Omental fat pad (tissue), 4 donors: ENCODE measurements around the gene RBM26. TPM values are rescaled to one million over a fixed set of nuclear protein-coding genes. Genes with fewer than 3 reads are reported as not detected.

ENCODE experiments used
- ATAC-seq: fragments of 150-250 bp; one replicate; pipeline ENCODE4 v1.9.1; 2016; ENCODE audit warnings: mild to moderate bottlenecking, moderate library complexity; ENCODE audit not compliant: low FRiP score
- DNase-seq: peaks from one replicate; pipeline ENCODE4 v3.0.0-alpha.2; 2019; ENCODE audit warnings: low spot score
- small RNA-seq: library from RNA; depleted of rRNA; stranded (forward); fragments of <200 nt; gene quantifications from one replicate; pipeline ENCODE3, GENCODE V24; 2016
- total RNA-seq, 4 donors: library from RNA; depleted of rRNA; stranded (reverse); fragments of >200 nt; gene quantifications; one replicate each; pipeline ENCODE4 v1.1.0, GENCODE V29; 2016
- TF ChIP-seq, protein P1 (sequence below), 3 donors: fragments of 450-650 bp; IDR thresholded peaks; one replicate each; pipeline ENCODE4 v1.5.1; 2016 to 2017; ENCODE audit warnings: antibody characterized with exemption in 3 of 3, mild to moderate bottlenecking in 3 of 3, moderate library complexity in 2 of 3

Gene RBM26
- total RNA-seq, 4 donors from 2014 or later, result 23.6 to 49.5 (median 34.1) TPM

GRCh38 chr13:79273045-79273444, 133.0 kb downstream of the RBM26 start:
- TF ChIP-seq, protein P1, sequence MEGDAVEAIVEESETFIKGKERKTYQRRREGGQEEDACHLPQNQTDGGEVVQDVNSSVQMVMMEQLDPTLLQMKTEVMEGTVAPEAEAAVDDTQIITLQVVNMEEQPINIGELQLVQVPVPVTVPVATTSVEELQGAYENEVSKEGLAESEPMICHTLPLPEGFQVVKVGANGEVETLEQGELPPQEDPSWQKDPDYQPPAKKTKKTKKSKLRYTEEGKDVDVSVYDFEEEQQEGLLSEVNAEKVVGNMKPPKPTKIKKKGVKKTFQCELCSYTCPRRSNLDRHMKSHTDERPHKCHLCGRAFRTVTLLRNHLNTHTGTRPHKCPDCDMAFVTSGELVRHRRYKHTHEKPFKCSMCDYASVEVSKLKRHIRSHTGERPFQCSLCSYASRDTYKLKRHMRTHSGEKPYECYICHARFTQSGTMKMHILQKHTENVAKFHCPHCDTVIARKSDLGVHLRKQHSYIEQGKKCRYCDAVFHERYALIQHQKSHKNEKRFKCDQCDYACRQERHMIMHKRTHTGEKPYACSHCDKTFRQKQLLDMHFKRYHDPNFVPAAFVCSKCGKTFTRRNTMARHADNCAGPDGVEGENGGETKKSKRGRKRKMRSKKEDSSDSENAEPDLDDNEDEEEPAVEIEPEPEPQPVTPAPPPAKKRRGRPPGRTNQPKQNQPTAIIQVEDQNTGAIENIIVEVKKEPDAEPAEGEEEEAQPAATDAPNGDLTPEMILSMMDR (IDR thresholded peaks at IDR 0.05), result no peak
- ATAC-seq (no peak), DNase-seq (no peak)

DNA sequence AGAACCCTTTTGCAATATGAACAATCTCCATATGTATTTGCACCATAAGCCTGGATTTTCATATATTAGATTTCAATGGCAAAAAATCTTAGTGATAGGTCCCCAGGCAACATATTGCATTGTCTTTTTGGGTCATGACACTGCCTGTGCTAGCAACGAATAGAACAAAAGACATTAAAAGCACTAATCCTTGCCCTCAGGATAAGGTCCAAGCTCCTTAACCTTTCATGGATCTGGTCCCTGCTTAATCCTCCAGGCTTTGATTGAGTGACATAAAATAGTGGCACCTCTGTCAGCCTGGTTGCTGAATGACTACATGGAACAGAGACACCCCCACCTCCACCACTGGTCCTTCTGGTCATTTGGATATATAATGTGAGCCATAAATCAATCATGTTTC, 134.4 kb downstream of the RBM26 start:
- ATAC-seq, result no peak
- TF ChIP-seq, protein P1 (IDR thresholded peaks at IDR 0.05), result no peak
- no peak for DNase-seq

GRCh38 chr13:79270859-79271258, 135.2 kb downstream of the RBM26 start:
- ATAC-seq (no peak), DNase-seq (no peak)
- TF ChIP-seq, protein P1 (IDR thresholded peaks at IDR 0.05), result no peak

Small RNA genes lying within 50 kb of the gene (small RNA-seq; reads per million reads assigned to genes)
- not detected for gene RNA5SP33

Other genes starting within 250 kb of the RBM26 start
- gene NDFIP2, start 74.9 kb upstream of the RBM26 start, total RNA-seq, result 10 to 100 TPM; 16.8 to 26.7 (median 20.6) TPM